SK-N-SH (cell line): ENCODE data around the gene NCSTN. TPM values are rescaled to one million over a fixed set of nuclear protein-coding genes. Genes with fewer than 3 reads are reported as not detected.

ENCODE experiments used
- CHD2 ChIP-seq: fragments of 150-350 bp; IDR thresholded peaks from 2 replicates; pipeline ENCODE4 v1.6.1; 2018; ENCODE audit warnings: low read length; ENCODE audit not compliant: partially characterized antibody
- EZH2phosphoT487 ChIP-seq: fragments of 200-600 bp; sonication (generic); IDR thresholded peaks from 2 replicates; pipeline ENCODE4 v1.6.1; 2017; ENCODE audit warnings: low read depth, mixed run types, mild to moderate bottlenecking, antibody characterized with exemption, moderate library complexity, borderline replicate concordance
- FOXM1 ChIP-seq: IDR thresholded peaks from 2 replicates; pipeline ENCODE4 v1.4.0; 2012; ENCODE audit warnings: low read depth, mild to moderate bottlenecking
- GABPA ChIP-seq: IDR thresholded peaks from 2 replicates; pipeline ENCODE4 v1.4.0; 2012; ENCODE audit warnings: low read depth, mild to moderate bottlenecking
- JUND ChIP-seq: IDR thresholded peaks from 2 replicates; pipeline ENCODE4 v1.4.0; 2012
- MAX ChIP-seq: IDR thresholded peaks from 2 replicates; pipeline ENCODE4 v1.4.0; 2012; ENCODE audit warnings: low read depth
- MEF2A ChIP-seq: IDR thresholded peaks from 2 replicates; pipeline ENCODE4 v1.4.0; 2012; ENCODE audit warnings: low read depth, borderline replicate concordance
- MXI1 ChIP-seq: IDR thresholded peaks from 2 replicates; pipeline ENCODE4 v1.6.1; 2012; ENCODE audit warnings: mild to moderate bottlenecking, low read depth, low read length, improper control_type of control experiment
- RAD21 ChIP-seq: IDR thresholded peaks from 2 replicates; pipeline ENCODE4 v1.6.1; 2012; ENCODE audit warnings: mild to moderate bottlenecking, low read length
- RCOR1 ChIP-seq: fragments of 150-350 bp; IDR thresholded peaks from 2 replicates; pipeline ENCODE4 v1.6.1; 2017; ENCODE audit warnings: antibody characterized with exemption, low read length
- REST ChIP-seq: IDR thresholded peaks from 2 replicates; pipeline ENCODE4 v1.6.1; 2012; ENCODE audit warnings: mild to moderate bottlenecking, low read depth, low read length, moderate library complexity
- RFX5 ChIP-seq: IDR thresholded peaks from 2 replicates; pipeline ENCODE4 v1.6.1; 2012; ENCODE audit warnings: mild to moderate bottlenecking, improper control_type of control experiment, low read length
- SMC3 ChIP-seq: IDR thresholded peaks from 2 replicates; pipeline ENCODE4 v1.6.1; 2012; ENCODE audit warnings: low read depth, low read length, improper control_type of control experiment
- TCF12 ChIP-seq: IDR thresholded peaks from 2 replicates; pipeline ENCODE4 v1.4.0; 2012
- TEAD4 ChIP-seq: IDR thresholded peaks from 2 replicates; pipeline ENCODE4 v1.4.0; 2012; ENCODE audit warnings: mild to moderate bottlenecking, borderline replicate concordance; ENCODE audit not compliant: insufficient read depth
- USF2 ChIP-seq: fragments of 150-350 bp; IDR thresholded peaks from 2 replicates; pipeline ENCODE4 v1.6.1; 2017; ENCODE audit warnings: antibody characterized with exemption, low read length, low read depth, borderline replicate concordance
- polyA plus RNA-seq, 3 experiments: library from polyadenylated mRNA; depleted of rRNA; stranded (reverse); fragments of >200 nt; gene quantifications; 2 replicates each; pipeline ENCODE4 v1.2.3, GENCODE V29; 2012

NCSTN gene
- polyA plus RNA-seq, 1 of the 3 experiments (the other 2 are of a cell fraction) = 165 TPM

GRCh38 chr1:160400223-160400645 is 57.1 kb downstream of the NCSTN start, which contains the start of gene VANGL2 (continued):
- no peak for TF ChIP-seq GABPA
- TF ChIP-seq MAX = 0 out of 2 replicates have a peak, but pooled peaks have one; percentile 17
- TF ChIP-seq SMC3 = no peak
- no peak for TF ChIP-seq EZH2phosphoT487
- TF ChIP-seq USF2 = no peak
- no peak for TF ChIP-seq MEF2A
- TF ChIP-seq RFX5 = no peak
- peak; percentile 9; the same call in 1 of the 2 replicates for TF ChIP-seq TCF12
- TF ChIP-seq MXI1 = peak; percentile 56; the same call in 1 of the 2 replicates
- TF ChIP-seq RAD21 = no peak
- peak; percentile 68 for TF ChIP-seq CHD2
- TF ChIP-seq FOXM1 = no peak
- TF ChIP-seq TEAD4 = no peak
- peak; percentile 29; the same call in 1 of the 2 replicates for TF ChIP-seq RCOR1
- TF ChIP-seq JUND = peak; percentile 61
- TF ChIP-seq REST = no peak
